ENCODE data around the gene PCGF1.

- TF ChIP-seq POLR2A (IDR thresholded peaks at IDR 0.05) = no peak
- TF ChIP-seq CTCF (IDR thresholded peaks at IDR 0.05) = no peak
Observed at GRCh38 chr2:74514368-74515270, 7.1 kb upstream of the PCGF1 start, which contains the start of gene TLX2.
